ENCODE results near the gene TCAF1.

DNA sequence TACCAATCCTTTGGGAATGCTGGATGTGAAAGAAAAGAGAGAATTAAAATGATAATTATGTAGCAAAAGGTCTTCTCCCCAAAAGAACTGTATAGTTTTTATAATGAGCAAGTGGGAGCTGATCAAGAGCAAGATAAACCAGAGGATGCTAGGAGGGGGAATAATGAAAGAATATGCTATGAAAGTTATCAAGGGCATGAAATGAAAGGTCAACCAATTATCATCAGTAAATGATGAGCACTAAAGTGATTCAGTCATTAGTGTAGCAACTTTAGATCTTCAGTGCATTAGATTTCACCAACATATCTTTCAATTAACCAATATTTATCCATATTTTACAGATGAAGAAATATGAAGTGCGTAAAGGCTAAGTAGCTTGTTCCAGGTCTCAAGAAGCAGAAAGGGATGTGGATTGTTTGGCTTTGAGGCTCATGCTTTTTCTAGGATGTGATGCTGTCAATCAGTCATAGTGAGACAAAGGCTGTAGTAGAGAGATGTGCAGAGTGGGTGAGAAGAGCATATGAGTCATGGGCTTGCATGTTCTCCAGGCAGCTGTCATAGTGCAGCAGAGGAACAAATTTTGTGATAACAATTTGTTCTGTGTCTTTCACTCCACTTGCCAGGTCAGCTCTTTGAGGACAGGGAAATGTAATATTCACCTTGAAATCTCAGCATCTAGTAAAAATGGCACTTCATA is 27.4 kb upstream of the TCAF1 start:
- no peak for TF ChIP-seq CTCF (IDR thresholded peaks at IDR 0.05)
- no peak for TF ChIP-seq POLR2A (IDR thresholded peaks at IDR 0.05)

Data from ovary (tissue), 3 donors.